GM12891 (cell line): ENCODE measurements around the gene TTC28.

Experiments used
- DNase-seq: peaks from one replicate; pipeline ENCODE4 v3.0.0; 2011; ENCODE audit warnings: low spot score; ENCODE audit not compliant: insufficient read length
- FAIRE-seq: peaks from 2 replicates; lab custom pipeline; 2011; peaks lifted over from hg19 to GRCh38; lab: Jason Lieb, UNC
- PAX5 ChIP-seq: IDR thresholded peaks from 2 replicates; pipeline ENCODE4 v1.6.1; 2011; ENCODE audit warnings: low read length, moderate library complexity, mild to moderate bottlenecking; ENCODE audit not compliant: insufficient read depth, severe bottlenecking
- POLR2A ChIP-seq: IDR thresholded peaks from 2 replicates; pipeline ENCODE4 v1.6.1; 2011; ENCODE audit warnings: low read depth, low read length, control low read depth
- POLR2AphosphoS5 ChIP-seq: IDR thresholded peaks from 2 replicates; pipeline ENCODE4 v1.6.1; 2011; ENCODE audit warnings: low read depth, low read length, control low read depth
- POU2F2 ChIP-seq: IDR thresholded peaks from 2 replicates; pipeline ENCODE4 v1.6.1; 2011; ENCODE audit warnings: low read depth, mild to moderate bottlenecking, control low read depth, low read length, moderate library complexity
- SPI1 ChIP-seq: IDR thresholded peaks from 2 replicates; pipeline ENCODE4 v1.6.1; 2011; ENCODE audit warnings: low read depth, low read length, control low read depth
- TAF1 ChIP-seq: IDR thresholded peaks from 2 replicates; pipeline ENCODE4 v1.6.1; 2011; ENCODE audit warnings: low read depth, low read length, control low read depth

TTC28 gene

GRCh38 chr22:28600546-28601143 is 79.0 kb downstream of the TTC28 start:
- TF ChIP-seq SPI1 (no peak), POLR2AphosphoS5 (no peak), TAF1 (no peak), POU2F2 (no peak), PAX5 (no peak), POLR2A (no peak)
- FAIRE-seq, result no peak
- no peak for DNase-seq

DNA sequence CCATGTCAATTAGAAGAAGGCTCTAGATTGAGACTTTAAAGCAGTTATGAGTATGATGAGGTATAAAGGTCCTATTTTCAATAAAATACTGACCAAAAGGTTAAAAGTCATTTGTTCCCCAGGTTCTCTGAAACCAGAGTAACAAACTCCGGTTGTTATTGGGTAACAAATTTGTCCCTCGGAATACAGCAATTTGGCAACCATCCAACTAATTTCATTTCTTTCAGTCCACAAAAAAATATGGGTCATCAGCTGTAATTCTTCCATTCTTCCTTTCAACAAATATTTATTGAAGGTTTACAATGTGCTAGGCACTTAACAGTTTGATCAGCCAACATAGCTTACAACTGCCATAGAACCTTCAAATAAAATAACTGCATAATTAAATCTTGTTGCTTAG is 79.9 kb downstream of the TTC28 start:
- no peak for FAIRE-seq
- DNase-seq, result no peak
- TF ChIP-seq POLR2A (no peak), POU2F2 (no peak), POLR2AphosphoS5 (no peak), PAX5 (no peak)

DNA sequence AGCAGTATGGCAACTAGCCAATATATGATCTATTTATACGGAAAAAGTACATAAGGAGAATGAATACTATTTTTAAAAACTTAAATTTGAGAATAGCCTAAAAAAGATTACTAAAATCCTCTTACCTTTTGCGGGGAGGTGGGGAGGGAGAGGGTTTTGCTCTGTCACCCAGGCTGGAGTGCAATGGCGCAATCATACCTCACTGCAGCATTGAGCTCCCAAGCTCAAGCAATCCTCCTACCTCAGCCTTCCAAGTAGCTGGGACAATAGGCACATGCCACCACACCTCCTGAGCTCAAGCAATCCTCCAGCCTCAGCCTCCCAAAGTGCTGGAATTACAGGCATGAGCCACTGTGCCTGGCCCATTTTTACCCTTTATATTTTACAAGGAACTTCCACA is 82.0 kb downstream of the TTC28 start:
- no peak for TF ChIP-seq POLR2AphosphoS5
- no peak for TF ChIP-seq POU2F2
- no peak for TF ChIP-seq POLR2A
- no peak for TF ChIP-seq PAX5
- no peak for TF ChIP-seq SPI1
- no peak for TF ChIP-seq TAF1
- no peak for FAIRE-seq
- DNase-seq, result no peak

GRCh38 chr22:28594797-28595462 is 84.7 kb downstream of the TTC28 start:
- DNase-seq, result peak; percentile 11
- peak; percentile 82 for FAIRE-seq
- TF ChIP-seq PAX5 (no peak), TAF1 (no peak), POLR2AphosphoS5 (no peak), SPI1 (no peak), POU2F2 (no peak), POLR2A (no peak)

GRCh38 chr22:28594076-28594796 is 85.4 kb downstream of the TTC28 start:
- DNase-seq (no peak), FAIRE-seq (no peak)

DNA sequence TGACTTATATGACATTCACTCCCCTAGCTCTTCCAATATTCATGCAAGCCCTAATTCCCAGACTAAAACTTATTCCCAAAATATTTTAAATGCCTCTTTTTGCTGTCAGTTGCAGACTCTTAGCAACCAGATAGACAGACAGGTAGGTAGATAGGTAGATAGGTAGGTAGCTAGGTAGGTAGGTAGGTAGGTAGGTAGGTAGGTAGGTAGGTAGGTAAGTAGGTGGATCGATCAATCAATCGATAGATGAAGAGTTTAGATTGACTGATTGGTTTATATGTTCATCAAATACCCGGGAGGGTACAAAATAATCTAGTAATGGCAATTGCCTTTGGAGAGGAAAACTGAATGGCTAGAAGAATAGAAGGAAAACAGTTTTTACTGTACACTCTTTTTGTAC is 86.3 kb downstream of the TTC28 start:
- no peak for FAIRE-seq
- DNase-seq, result no peak
- TF ChIP-seq SPI1, result no peak
- TF ChIP-seq POLR2AphosphoS5, result no peak
- no peak for TF ChIP-seq PAX5
- TF ChIP-seq TAF1, result no peak
- no peak for TF ChIP-seq POU2F2
- no peak for TF ChIP-seq POLR2A

More at GRCh38 chr22:28594076-28594796, 85.4 kb downstream of the TTC28 start:
- TF ChIP-seq POU2F2, result no peak
- TF ChIP-seq POLR2A, result no peak
- TF ChIP-seq PAX5, result no peak
- no peak for TF ChIP-seq TAF1
- no peak for TF ChIP-seq POLR2AphosphoS5

DNA sequence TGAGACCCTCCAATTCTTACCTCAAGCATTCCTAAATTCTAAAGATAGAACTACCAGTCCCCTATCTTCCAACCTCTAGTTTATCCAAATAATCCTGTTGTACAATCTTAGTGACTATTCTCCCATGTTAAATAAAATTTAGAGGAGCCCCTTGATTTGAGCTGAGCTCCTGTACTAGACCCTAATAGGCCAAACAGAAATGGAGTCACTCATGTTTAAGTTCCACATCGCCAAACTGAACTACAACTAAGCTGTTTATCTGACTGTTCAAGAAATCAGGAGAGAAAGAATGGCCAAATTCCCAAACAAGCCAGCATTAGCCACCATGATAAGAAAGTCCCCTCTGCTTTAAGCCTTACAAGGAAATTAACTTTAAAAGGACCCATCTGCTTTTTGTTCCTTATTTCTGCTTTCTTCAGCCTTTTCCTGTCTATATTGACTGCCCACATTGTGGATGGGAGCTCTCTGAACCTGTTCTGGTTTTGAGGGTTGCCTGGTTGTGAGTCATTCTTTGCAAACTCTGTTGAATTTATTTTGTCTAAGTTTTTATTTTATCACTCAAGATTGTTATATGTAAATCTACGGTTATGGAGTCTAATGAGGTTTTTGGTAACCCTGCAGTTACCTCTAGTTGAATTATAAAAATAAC is 90.4 kb downstream of the TTC28 start:
- FAIRE-seq (no peak), DNase-seq (no peak)
- TF ChIP-seq SPI1 (no peak), POLR2AphosphoS5 (no peak), POLR2A (no peak), TAF1 (no peak)

DNA sequence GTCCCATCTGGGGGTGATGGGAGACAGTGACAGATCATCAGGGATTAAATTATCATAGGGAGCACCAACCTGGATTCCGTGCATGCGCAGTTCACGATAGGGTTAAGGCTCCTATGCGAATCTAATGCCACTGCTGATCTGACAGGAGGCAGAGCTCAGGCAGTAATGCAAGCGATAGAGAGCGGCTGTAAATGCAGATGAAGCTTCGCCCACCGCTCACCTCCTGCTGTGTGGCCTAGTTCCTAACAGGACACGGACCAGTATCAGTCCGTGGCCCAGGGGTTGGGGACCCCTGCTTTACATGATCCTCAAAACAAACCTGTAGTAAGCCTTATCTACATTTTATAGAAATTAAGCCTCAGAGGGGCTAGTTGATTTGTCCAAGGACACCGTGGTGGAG is 94.3 kb downstream of the TTC28 start:
- no peak for DNase-seq
- TF ChIP-seq POU2F2 (no peak), SPI1 (no peak), PAX5 (no peak), POLR2AphosphoS5 (no peak), TAF1 (no peak), POLR2A (no peak)
- FAIRE-seq, result no peak

- DNase-seq (no peak), FAIRE-seq (no peak)
- no peak for TF ChIP-seq SPI1
- TF ChIP-seq PAX5, result no peak
- no peak for TF ChIP-seq POLR2AphosphoS5
- no peak for TF ChIP-seq POLR2A
- TF ChIP-seq TAF1, result no peak
- no peak for TF ChIP-seq POU2F2
These were observed 96.8 kb downstream of the TTC28 start for GRCh38 chr22:28582806-28583205.
